ENCODE results near the gene FAAP20. TPM values are rescaled to one million over a fixed set of nuclear protein-coding genes. Genes with fewer than 3 reads are reported as not detected.

The FAAP20 gene
- total and polyA plus RNA-seq, 3 donors from 2014 or later, result 65.5 to 72.6 (median 72.0) TPM

DNA sequence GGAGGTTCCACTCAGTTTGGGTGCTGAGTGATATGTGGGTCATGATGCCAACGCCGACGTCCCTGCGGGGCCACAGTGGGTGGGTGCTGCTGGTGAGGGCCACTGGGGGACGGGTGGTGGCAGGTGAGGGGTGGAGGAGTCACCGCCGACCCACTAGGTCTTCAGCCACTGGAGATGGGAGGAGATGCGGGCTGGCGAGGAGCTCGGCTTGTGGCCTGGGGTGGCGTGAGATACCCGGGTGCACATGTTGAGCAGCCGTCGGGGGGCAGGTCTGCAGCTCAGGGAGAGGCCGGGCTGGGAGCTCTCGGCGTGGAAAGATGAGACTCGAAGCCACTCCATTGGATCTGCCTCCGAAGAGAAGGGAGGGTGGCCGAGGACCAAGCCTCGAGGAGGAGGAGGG is 40.5 kb downstream of the FAAP20 start:
- H3K36me3 ChIP-seq (ENCODE audit: low read depth, missing control alignments), result no peaks in the 10 kb centered on the region
- WGBS, 2 donors, result 93 to 97% methylated on average over 18 to 21 of the region's 21 CpGs
- H3K9me3 ChIP-seq, result no peaks in the 10 kb centered on the region
- H3K4me1 ChIP-seq, result no peaks in the 10 kb centered on the region
- H3K27ac ChIP-seq, result no peak overlapping the region
- intact Hi-C loops (cut with DNase I; ENCODE audit: low total_unique reads), result no loop called here
- no peak for DNase-seq
- no peaks in the 10 kb centered on the region for H3K27me3 ChIP-seq
- no peak overlapping the region for H3K4me3 ChIP-seq
- TF ChIP-seq, protein P1, sequence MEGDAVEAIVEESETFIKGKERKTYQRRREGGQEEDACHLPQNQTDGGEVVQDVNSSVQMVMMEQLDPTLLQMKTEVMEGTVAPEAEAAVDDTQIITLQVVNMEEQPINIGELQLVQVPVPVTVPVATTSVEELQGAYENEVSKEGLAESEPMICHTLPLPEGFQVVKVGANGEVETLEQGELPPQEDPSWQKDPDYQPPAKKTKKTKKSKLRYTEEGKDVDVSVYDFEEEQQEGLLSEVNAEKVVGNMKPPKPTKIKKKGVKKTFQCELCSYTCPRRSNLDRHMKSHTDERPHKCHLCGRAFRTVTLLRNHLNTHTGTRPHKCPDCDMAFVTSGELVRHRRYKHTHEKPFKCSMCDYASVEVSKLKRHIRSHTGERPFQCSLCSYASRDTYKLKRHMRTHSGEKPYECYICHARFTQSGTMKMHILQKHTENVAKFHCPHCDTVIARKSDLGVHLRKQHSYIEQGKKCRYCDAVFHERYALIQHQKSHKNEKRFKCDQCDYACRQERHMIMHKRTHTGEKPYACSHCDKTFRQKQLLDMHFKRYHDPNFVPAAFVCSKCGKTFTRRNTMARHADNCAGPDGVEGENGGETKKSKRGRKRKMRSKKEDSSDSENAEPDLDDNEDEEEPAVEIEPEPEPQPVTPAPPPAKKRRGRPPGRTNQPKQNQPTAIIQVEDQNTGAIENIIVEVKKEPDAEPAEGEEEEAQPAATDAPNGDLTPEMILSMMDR (IDR thresholded peaks at IDR 0.05), result no peak
- no peak for TF ChIP-seq POLR2A (IDR thresholded peaks at IDR 0.05)

GRCh38 chr1:2152954-2153353 is 41.6 kb downstream of the FAAP20 start:
- TF ChIP-seq POLR2A (IDR thresholded peaks at IDR 0.05), result no peak
- TF ChIP-seq, protein P1 (IDR thresholded peaks at IDR 0.05), result no peak
- H3K36me3 ChIP-seq (ENCODE audit: low read depth, missing control alignments), result no peaks in the 10 kb centered on the region
- H3K9me3 ChIP-seq, result no peaks in the 10 kb centered on the region
- intact Hi-C loops (cut with DNase I; ENCODE audit: low total_unique reads), result no loop called here
- H3K27ac ChIP-seq, result no peak overlapping the region
- WGBS, 2 donors, result 88 to 100% methylated on average over 2 to 11 of the region's 11 CpGs
- H3K27me3 ChIP-seq, result no peaks in the 10 kb centered on the region
- no peak overlapping the region for H3K4me3 ChIP-seq
- no peak for DNase-seq
- no peaks in the 10 kb centered on the region for H3K4me1 ChIP-seq

DNA sequence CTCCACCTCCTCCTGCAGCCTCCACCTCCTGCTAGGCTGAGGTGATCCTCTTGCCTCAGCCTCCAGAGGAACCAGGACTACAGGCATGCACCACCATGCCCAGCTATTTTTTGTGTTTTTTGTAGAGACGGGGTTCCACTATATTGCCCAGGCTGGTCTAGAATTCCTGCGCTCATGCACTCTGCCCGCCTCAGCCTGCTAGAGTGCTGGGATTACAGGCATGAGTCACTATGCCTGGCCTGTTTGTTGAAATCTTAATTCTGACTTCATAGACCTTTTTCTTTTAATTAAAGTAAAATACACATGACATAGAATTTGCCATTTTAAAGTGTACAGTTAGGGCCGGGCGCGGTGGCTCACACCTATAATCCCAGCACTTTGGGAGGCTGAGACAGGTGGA is 42.7 kb downstream of the FAAP20 start:
- H3K27ac ChIP-seq, result no peak overlapping the region
- DNase-seq, result no peak
- no peaks in the 10 kb centered on the region for H3K36me3 ChIP-seq (ENCODE audit: low read depth, missing control alignments)
- no peak for TF ChIP-seq POLR2A (IDR thresholded peaks at IDR 0.05)
- TF ChIP-seq, protein P1 (IDR thresholded peaks at IDR 0.05), result no peak
- H3K9me3 ChIP-seq, result no peaks in the 10 kb centered on the region
- H3K27me3 ChIP-seq, result no peaks in the 10 kb centered on the region
- no peaks in the 10 kb centered on the region for H3K4me1 ChIP-seq
- WGBS, 2 donors, result 95 to 96% methylated on average over 5 to 6 of the region's 6 CpGs
- no peak overlapping the region for H3K4me3 ChIP-seq
- intact Hi-C loops (cut with DNase I; ENCODE audit: low total_unique reads), result no loop called here

GRCh38 chr1:2151252-2151651 is 43.3 kb downstream of the FAAP20 start:
- Histone ChIP-seq H3K9me3 (no peaks in the 10 kb centered on the region), H3K4me1 (no peaks in the 10 kb centered on the region), H3K36me3 (ENCODE audit: low read depth, missing control alignments) (no peaks in the 10 kb centered on the region), H3K27me3 (no peaks in the 10 kb centered on the region), H3K4me3 (no peak overlapping the region), H3K27ac (no peak overlapping the region)
- no peak for DNase-seq
- intact Hi-C loops (cut with DNase I; ENCODE audit: low total_unique reads), result no loop called here
- no peak for TF ChIP-seq POLR2A (IDR thresholded peaks at IDR 0.05)
- TF ChIP-seq, protein P1 (IDR thresholded peaks at IDR 0.05), result no peak
- WGBS, 2 donors, result 82 to 87% methylated on average over 10 of the region's 10 CpGs

DNA sequence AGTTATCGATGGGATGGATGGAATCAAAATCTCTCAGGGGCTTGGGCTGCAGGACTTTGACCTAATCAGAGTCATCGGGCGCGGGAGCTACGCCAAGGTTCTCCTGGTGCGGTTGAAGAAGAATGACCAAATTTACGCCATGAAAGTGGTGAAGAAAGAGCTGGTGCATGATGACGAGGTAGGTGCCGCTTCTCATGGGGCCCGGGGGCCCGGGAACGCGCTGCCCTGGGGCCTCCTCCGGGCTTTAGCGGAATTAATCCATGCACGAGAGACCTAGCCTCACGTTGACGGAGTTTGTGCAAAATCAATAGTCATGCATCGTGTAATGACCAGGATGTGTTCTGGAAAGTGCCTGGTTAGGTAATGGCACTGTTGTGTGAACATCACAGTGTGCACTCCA is 43.8 kb downstream of the FAAP20 start:
- Histone ChIP-seq H3K4me3 (no peak overlapping the region), H3K4me1 (no peaks in the 10 kb centered on the region), H3K27me3 (no peaks in the 10 kb centered on the region), H3K27ac (no peak overlapping the region), H3K36me3 (ENCODE audit: low read depth, missing control alignments) (no peaks in the 10 kb centered on the region), H3K9me3 (no peaks in the 10 kb centered on the region)
- 84 to 91% methylated on average over 19 of the region's 19 CpGs for WGBS, 2 donors
- TF ChIP-seq, protein P1 (IDR thresholded peaks at IDR 0.05), result no peak
- no peak for TF ChIP-seq POLR2A (IDR thresholded peaks at IDR 0.05)
- intact Hi-C loops (cut with DNase I; ENCODE audit: low total_unique reads), result no loop called here
- DNase-seq, result no peak

Data from testis (tissue), 3 donors.